Stimulated activated CD4-positive, alpha-beta T cell treated with anti-CD3 and anti-CD28 coated beads, Interleukin-2, amount 100 ng/mL, for 48 hours (primary cell): ENCODE results near the gene ANTKMT.
"Not testable (repeated sequence)": the region's sequence is repeated elsewhere in the genome, so short reads cannot be mapped to it uniquely, and the experiment has no call there.

Experiments used
- DNase-seq, 2 donors: peaks; one replicate each; pipeline ENCODE4 v3.0.0-alpha.2; 2020

ANTKMT gene

DNA sequence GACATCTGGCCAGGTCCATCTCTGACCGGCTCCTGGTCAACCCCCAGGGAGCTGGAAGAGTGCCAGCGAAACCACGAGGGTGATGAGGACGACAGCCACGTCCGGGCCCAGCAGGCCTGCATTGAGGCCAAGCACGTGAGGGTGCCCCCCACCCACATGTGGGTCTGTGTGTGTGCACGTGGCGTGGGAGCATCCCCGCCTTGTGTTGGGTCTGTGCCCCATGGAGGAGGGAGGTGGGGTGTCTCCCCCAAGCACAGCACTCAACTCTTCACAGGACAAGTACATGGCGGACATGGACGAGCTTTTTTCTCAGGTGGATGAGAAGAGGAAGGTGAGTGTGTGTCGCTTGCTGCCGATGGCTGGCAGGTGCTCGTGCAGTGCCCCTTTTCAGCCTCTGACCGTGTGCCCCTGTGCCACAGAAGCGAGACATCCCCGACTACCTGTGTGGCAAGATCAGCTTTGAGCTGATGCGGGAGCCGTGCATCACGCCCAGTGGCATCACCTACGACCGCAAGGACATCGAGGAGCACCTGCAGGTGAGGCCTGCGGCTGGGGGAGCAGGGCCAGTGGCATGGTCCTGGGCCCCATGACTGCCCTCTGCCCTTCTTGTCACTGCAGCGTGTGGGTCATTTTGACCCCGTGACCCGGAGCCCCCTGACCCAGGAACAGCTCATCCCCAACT, 39.1 kb upstream of the ANTKMT start:
- DNase-seq, result no peak

DNA sequence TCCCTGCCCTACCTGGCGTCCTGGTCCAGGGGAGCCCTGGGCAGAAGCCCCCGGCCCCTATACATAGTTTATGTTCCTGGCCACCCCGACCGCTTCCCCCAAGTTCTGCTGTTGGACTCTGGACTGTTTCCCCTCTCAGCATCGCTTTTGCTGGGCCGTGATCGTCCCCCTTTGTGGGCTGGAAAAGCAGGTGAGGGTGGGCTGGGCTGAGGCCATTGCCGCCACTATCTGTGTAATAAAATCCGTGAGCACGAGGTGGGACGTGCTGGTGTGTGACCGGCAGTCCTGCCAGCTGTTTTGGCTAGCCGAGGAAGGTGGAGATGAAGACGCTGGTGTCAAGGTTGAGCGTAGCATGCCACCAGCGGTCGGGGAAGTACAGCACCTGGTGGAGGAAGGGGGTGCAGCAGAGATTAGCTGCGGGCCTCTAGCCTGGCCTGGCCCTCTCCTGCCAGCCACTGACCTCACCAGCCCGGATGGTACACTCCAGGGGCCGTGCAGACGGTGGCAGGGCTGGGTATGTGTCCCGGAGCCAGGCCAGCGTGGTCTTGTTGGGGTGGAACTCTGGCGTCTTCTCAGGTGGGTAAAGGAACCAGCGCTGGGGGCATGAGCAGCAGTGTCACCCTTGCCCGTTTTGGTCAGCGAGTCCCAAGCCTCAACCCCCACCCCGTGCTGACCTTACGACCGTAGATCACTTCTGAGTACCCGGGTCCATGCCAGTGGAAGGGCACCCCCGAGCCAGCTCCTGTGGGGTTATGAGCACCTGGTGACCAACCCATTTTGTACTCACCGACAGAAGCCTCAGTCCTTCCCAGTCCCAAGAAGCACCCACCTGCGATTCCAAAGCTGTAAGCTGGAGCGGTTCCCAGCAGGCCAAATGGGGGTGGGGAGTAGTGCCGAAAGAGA, 38.2 kb upstream of the ANTKMT start:
- DNase-seq, result no peak

DNA sequence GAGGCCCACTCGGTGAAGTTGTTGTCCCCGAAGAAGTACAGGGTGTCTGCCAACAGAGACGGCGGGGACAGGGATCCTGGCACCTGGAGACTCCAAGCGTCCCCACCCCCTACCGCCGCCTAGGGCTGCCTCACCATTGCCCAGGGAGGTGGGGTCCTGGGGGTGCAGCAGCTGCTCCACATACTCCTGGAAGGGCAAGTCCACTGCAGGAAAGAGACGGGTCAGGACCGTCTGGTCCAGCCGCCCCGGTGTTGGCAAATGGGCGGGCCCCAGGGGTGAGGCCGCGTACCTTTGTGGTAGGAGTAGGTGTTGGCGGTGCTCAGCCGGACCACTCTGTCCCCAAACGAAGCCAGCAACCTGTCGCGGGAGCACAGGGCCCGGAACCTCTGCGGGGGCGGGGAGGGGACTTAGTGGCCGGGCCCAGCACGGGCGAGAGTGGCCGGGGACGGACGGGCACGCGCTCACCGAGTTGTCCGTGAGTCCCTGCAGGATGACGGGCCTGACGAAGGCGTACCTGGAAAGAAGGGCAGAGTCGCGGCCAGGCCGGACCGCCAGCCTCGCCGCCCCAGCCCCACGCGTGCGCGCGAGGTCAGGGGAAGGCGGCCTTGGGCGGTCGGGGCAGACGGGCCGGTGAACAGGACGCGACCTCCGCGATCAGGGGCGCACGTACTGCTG, 37.4 kb upstream of the ANTKMT start:
- DNase-seq, result no peak

DNA sequence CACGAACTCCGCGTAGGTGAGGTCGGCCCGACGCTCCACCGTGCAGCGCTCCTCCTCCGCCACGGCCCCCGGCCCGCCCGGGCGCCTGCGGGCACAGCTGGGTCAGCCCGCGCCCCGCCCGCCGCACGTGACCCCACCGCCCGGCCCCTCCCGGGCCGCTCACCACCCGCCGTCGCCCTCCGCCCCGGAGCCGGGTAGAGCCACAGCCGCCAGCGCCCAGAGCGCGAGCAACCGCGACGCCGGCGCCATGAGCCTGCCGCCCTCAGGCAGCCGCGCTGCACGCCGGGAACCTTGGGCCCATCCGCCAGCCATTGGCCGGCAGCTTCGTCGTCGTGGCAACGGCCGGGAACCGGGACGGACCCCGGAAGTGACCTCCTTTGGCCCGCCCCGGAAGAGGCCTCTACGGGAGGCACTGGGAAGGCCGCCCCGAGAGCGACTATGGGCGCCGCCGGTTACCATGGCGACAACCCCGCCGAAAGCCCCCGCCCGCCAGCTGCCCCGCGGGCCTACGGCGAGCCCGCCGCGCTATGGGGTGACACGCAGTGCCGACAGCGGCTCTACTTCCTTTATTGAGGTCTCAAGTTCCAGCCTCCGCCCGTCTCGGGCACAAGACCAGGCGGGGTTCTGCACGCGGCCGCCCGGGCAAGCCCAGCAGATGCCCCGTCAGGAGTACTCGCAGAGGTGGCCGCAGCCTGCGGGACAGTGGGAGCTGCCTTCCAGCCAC, 36.7 kb upstream of the ANTKMT start, which contains the start of gene JMJD8:
TSS of gene JMJD8 (minus strand) at position 264 of the 724 bp plus-strand sequence. CDS start at position 249, 15 bp downstream.
- DNase-seq, result peak; percentile 95 to 97

- DNase-seq, result no peak
Observed at GRCh38 chr16:684961-685696, 35.8 kb upstream of the ANTKMT start.

GRCh38 chr16:685967-686366, 35.0 kb upstream of the ANTKMT start:
- no peak for DNase-seq

GRCh38 chr16:686459-687260, 34.3 kb upstream of the ANTKMT start:
- no peak for DNase-seq

- DNase-seq, result no peak
Observed at GRCh38 chr16:687499-687898, 33.4 kb upstream of the ANTKMT start.

GRCh38 chr16:689175-689897, 31.6 kb upstream of the ANTKMT start:
- DNase-seq, result no peak

GRCh38 chr16:691242-691641, 29.7 kb upstream of the ANTKMT start:
- DNase-seq, result not testable (repeated sequence)

GRCh38 chr16:692356-693108, 28.4 kb upstream of the ANTKMT start:
- no peak for DNase-seq

DNA sequence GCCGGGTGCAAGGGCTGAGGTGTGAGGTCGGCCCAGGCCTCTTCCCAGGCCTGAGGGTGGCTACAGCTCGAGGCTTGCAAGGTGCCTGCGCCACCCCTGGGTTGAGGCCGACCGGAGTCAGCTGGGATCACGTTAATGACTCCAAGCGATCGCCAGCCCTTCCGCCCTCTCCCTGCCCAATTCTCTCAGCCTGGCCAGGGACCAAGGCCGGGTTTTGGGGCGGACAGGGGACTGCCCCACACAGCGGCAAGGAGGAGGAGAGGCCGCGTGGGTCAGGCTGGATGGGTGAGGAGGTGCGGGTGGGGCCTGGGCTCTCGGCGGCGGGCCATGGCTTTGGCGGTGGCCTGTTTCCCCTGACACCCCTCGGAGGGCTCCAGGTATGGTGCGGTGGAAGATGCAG, 27.6 kb upstream of the ANTKMT start:
- no peak for DNase-seq

DNA sequence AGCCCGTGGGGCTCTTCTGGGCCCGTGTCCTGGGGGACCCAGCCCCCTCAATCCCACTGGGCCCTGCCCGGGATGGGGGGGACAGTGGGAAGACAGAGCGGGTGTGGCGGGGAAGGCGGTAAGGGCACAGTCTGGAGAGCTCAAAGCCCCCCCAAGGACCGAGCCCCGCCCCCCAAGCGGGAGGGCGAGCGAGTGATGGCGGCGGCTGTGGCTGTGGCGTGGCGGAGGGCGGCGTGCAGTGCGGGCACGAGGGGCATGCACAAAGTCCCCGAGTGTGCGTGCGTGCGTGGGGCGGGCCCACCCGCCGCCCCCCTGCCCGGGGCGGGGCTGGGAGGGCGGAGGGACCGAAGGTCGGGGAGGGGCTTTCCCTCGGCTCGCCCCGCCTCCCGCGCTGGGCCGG, 27.2 kb upstream of the ANTKMT start:
- DNase-seq, result no peak

GRCh38 chr16:694187-694862, 26.6 kb upstream of the ANTKMT start:
- no peak for DNase-seq

- no peak for DNase-seq
Observed at GRCh38 chr16:694863-695354, 26.0 kb upstream of the ANTKMT start.

- DNase-seq, result peak; percentile 57 to 69
Observed at GRCh38 chr16:695355-696089, 25.4 kb upstream of the ANTKMT start.

- DNase-seq, result no peak
Observed at GRCh38 chr16:698911-699671, 21.9 kb upstream of the ANTKMT start.
